ENCODE results near the gene CFDP1. TPM values are rescaled to one million over a fixed set of nuclear protein-coding genes. Genes with fewer than 3 reads are reported as not detected.
A peak's percentile ranks its signal among the peaks of the same experiment; 100 is the strongest.

The CFDP1 gene
- total and polyA plus RNA-seq, 2 of the 13 experiments (the other 11 are each of a cell fraction or from before 2014, with no cell fraction given), result 78.6 to 153 TPM

DNA sequence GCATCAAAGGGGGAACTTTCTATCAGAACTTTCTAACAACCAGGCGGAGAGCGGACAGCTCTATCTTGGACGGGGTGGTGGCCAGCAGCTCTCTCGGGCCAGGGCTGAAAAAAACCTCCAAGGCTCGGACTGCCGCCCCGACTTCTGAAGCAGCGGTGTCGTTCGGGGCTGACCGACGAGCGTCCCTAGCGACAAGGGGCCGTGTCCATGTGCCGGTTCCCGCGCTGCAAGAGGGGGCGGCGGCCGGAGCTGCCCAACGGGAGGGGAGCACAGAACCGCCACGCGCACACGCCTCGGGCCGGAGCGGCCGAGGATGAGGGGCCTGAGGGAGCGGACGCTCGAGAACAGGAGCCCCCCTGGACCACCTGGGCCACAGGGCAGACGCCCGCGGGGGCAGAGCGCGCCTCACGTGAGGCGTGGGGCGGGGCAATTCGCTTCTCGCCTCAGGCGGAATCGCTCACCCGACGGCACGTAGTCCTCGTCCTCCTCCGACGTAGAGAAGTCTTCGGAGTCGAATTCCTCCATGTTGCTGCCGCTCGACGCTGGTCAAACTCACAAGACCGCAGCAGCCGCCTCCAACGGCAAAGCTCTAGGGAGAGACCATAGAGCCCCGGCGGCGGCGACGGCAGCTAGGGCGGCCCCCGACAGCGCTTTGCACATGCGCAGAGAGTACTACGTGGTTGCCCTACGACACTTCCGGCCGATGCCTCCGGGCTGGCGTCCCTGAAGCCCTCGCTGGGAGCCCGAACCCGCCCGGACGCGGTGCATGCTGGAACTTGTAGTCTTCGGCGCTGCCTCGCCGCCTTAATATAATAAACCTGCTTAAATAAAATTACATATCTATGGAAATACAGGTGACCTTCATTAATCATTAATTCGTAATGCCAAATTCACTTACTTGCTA, at the start of gene CFDP1 (continued):
- TF ChIP-seq PITX1 (CRISPR knock-in tag; IDR thresholded peaks at IDR 0.05), result peak; percentile 76; the same call in 1 of the 2 replicates
- TF ChIP-seq, protein P1, sequence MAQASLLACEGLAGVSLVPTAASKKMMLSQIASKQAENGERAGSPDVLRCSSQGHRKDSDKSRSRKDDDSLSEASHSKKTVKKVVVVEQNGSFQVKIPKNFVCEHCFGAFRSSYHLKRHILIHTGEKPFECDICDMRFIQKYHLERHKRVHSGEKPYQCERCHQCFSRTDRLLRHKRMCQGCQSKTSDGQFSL (CRISPR knock-in tag; IDR thresholded peaks at IDR 0.05), result no peak
- TF ChIP-seq ZBTB20 (CRISPR knock-in tag; IDR thresholded peaks at IDR 0.05; ENCODE audit: borderline replicate concordance, low read depth), result peak; percentile 79; the same call in 1 of the 2 replicates
- TF ChIP-seq ZMAT3 (CRISPR knock-in tag; conservative IDR thresholded peaks at IDR 0.05), result peak; percentile 97
- TF ChIP-seq, protein P2, sequence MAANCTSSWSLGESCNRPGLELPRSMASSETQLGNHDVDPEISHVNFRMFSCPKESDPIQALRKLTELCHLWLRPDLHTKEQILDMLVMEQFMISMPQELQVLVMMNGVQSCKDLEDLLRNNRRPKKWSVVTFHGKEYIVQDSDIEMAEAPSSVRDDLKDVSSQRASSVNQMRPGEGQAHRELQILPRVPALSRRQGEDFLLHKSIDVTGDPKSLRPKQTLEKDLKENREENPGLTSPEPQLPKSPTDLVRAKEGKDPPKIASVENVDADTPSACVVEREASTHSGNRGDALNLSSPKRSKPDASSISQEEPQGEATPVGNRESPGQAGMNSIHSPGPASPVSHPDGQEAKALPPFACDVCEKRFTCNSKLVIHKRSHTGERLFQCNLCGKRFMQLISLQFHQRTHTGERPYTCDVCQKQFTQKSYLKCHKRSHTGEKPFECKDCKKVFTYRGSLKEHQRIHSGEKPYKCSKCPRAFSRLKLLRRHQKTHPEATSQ (CRISPR knock-in tag; IDR thresholded peaks at IDR 0.05; ENCODE audit: borderline replicate concordance), result peak; percentile 99
- 0 out of 2 replicates have a peak, but pooled peaks have one; percentile 73 for TF ChIP-seq ZNF710 (CRISPR knock-in tag; IDR thresholded peaks at IDR 0.05; ENCODE audit: borderline replicate concordance)
- TF ChIP-seq SAP130 (CRISPR knock-in tag; IDR thresholded peaks at IDR 0.05; ENCODE audit: low read depth), result peak; percentile 99
- peak; percentile 97 for TF ChIP-seq ZSCAN20 (CRISPR knock-in tag; IDR thresholded peaks at IDR 0.05; ENCODE audit: borderline replicate concordance)
- TF ChIP-seq MAFF (IDR thresholded peaks at IDR 0.05; ENCODE audit: low read depth, low read length), result no peak
- TF ChIP-seq ZFP41 (CRISPR knock-in tag; IDR thresholded peaks at IDR 0.05; ENCODE audit: borderline replicate concordance), result peak; percentile 97
- no peak for TF ChIP-seq PHF5A (CRISPR knock-in tag; IDR thresholded peaks at IDR 0.05; ENCODE audit: low read depth, unreplicated experiment)
- TF ChIP-seq FOSL2 (CRISPR knock-in tag; IDR thresholded peaks at IDR 0.05), result peak; percentile 6; the same call in 1 of the 2 replicates
- peak; percentile 19; the same call in 1 of the 2 replicates for TF ChIP-seq ATF2 (CRISPR knock-in tag; IDR thresholded peaks at IDR 0.05)
- no peak; the same call in 1 of the 2 replicates for TF ChIP-seq ZNF816 (CRISPR knock-in tag; IDR thresholded peaks at IDR 0.05; ENCODE audit: borderline replicate concordance)
- TF ChIP-seq SETDB1 (CRISPR knock-in tag; IDR thresholded peaks at IDR 0.05; ENCODE audit: borderline replicate concordance), result 0 out of 2 replicates have a peak, but pooled peaks have one; percentile 79
- peak; percentile 93; the same call in 1 of the 2 replicates for TF ChIP-seq ZFP91 (CRISPR knock-in tag; IDR thresholded peaks at IDR 0.05; ENCODE audit: borderline replicate concordance)
- TF ChIP-seq CCAR2 (optimal IDR thresholded peaks at IDR 0.05; ENCODE audit: low read depth, low read length), result no peak
- TF ChIP-seq ZNF547 (CRISPR knock-in tag; IDR thresholded peaks at IDR 0.05), result peak; percentile 99
- peak; percentile 96; the same call in 1 of the 2 replicates for TF ChIP-seq ZNF543 (CRISPR knock-in tag; IDR thresholded peaks at IDR 0.05)
- TF ChIP-seq ZBTB8A (CRISPR knock-in tag; IDR thresholded peaks at IDR 0.05; ENCODE audit: borderline replicate concordance, low read depth), result peak; percentile 92; the same call in 1 of the 2 replicates
- TF ChIP-seq CHCHD3 (CRISPR knock-in tag; IDR thresholded peaks at IDR 0.05), result peak; percentile 77; the same call in 1 of the 2 replicates

Measured in HepG2 (cell line).